NCI-H2171 treated with DMSO at 0.1 percent for 48 hours (cell line): ENCODE measurements around the gene ATXN1.

Source experiments
- DNase-seq: peaks from one replicate; lab custom pipeline; 2025; lab: John Stamatoyannopoulos, UW

Gene ATXN1

DNA sequence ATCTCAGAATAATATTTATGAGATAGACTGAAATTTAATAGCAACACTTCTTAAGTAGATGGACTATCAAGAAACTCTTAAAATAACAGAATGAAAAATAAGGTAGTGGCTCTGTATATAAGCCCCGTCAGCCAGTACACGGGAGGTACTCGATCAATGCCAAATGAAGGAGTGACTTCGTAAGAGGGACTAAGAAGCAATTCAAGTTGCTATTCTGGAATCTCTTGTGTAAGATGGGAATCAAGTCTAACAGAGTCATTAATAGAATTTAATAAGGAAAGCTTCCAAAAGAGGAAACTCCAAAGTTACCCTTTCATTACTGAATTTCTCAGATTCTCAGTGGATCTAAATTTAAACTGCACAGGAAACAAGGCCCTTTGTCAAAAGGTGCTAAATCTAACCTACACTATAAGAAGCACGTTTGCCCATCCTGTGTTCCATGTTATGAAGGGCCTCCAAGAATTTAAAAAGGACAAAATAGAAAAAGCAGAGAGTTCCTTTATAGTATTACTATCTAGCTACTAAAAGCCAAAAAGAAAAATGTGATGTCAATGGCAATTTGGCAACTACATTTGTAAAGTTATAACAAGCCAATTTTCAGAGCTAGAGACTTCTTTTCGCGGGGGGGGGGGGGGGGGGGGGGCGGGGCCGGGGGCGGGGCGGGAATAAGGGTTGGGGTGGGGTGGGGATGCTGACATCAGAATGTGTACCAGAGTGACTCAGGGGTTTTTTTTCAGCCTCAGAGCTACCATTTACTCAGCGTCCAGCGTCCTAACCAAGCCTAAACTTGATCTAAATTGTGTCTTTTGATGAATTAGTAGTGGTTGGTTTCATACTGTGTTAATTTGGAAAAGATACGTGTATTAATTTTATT lies 322.3 kb downstream of the ATXN1 start:
- no peak for DNase-seq

DNA sequence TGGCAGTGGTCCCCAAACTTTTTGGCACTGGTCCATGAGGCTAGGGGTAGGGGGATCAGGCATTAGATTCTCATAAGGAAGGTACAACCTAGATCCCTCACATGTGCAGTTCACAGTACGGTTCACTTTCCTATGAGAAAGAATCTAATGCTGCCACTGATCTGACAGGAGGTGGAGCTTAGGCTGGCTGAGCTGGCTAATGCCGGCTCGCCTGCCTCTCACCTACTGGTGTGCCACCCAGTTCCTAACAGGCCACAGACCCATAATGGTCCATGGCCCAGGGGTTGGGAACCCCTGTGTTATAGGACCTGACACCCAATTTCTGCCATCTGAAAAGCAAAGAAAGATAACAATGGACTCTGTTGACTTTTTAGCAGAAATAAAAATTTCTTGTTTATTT lies 323.3 kb downstream of the ATXN1 start:
- DNase-seq: no peak

DNA sequence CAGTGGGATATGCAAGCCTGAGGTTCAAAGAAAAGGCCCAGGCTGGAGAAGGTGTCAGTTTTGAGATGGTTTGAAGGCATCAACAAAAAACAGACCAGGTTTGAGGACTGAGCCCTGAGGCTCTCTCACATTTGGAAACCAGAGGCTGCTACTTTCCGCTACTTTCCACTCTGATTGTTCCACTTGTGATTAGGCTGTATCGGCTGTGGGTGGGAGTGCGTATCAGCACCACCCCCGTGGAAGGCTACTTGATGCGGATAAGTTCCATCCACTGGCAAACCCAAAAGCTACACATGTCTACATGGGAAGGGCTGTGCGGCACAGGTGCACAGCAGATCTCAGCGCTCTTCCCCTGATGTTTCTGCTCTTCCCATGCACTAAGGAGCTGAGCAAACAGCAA lies 324.2 kb downstream of the ATXN1 start:
- no peak for DNase-seq

DNA sequence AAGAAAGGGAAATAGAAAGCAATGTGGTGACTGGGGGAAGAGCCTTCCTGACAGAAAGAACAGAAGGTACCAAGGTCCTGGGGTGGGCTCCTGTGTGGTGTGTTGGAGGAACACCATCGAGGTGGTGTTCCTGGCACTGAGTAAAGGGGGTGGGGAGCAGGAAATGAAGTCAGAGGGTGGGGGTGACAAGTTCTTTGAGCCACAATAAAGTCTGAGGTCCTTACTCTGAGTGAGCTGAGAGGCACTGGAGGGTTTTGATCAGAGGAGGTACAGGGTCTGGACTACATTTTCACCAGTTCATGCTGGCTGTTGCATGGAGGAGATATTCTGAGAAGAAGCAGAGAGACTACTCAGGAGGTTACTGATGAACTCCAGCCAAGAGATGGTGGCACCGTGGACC lies 324.7 kb downstream of the ATXN1 start:
- no peak for DNase-seq

DNA sequence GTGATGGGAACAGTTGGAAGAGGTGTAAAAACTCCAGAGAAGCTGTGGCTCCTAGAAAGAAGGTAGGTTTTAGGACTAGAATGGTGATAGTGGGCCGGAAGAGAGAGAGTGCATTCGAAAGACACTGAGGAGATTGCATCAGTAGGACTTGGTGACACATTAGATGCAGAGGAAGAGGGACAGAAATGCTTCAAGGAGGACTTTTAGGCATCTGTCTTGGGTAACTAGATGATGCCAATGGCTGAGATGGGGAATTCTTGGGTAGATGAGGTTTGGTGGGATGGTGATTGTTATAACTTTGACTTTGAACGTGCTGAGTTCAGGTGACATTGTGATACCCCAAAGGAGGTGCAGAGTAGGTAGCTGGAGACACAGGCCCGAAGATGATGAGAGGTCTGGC lies 326.4 kb downstream of the ATXN1 start:
- DNase-seq: no peak

DNA sequence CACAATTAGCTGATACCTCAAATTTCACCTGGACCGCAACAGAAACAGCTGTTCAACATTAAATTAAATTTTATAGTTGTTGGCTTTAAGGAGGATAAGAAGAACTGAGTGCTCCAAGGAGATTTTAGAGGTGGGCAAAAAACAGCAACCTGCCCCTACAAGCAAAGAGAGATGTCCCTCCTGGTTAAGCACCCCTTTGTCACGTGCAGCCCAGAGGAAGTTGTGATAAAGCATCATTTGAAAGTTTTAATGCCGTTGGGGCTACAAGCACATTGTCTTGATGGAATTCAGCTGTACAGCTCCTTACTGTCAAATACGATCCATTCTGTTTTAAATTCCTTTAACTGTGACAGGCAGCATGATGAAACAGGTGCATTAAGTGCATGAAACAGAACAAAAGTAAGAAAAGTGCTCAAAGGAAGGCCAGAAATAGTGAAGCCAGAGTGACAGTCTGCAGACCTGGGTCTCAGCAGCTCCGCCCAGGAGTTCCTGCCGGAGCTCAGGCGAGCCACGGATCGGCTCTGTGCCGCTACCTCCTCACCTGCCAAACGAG lies 327.8 kb downstream of the ATXN1 start:
- DNase-seq: no peak

DNA sequence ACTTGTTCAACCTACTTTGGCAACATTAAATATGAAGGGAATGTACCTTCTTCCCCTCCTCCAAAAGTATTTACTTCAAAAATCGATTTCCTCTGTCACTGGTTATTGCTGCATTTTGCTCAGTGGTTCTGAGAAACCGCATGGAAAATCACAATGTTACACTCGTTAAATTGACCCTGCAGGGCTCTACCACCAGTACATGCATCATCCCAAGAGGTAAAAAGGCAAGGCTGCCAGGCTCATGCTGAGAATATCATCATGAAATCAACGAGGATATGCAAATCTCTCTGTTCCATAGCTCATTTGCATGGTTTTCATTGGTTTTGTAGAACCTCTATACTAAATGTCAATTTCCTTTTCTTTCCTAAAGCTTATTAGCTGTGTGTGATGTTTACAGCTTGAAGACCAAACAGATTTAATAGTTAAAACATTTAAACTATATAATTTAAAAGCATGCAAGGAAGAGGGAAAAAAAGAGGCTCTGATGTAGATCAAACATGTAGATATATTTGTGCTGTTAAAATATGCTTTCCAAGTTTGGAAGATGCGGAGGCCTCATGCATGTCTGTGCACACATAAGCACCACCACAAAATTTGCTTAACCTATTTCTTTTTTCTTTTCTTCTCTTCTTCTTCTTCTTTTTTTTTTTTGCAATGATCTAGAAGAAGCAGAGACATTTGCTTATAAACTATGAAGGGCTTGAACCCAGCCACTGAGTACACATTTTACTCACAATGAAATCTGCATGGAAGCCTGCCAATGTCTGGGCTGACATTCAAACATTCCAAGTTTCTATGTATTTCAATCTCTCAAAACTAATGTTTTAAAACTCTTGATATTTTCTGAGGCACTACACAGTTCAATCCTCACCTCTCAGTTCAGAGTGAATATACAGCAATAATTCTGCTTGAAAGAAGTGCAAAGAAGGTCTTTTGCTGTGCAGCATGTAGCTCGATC lies 328.9 kb downstream of the ATXN1 start:
- no peak for DNase-seq

DNA sequence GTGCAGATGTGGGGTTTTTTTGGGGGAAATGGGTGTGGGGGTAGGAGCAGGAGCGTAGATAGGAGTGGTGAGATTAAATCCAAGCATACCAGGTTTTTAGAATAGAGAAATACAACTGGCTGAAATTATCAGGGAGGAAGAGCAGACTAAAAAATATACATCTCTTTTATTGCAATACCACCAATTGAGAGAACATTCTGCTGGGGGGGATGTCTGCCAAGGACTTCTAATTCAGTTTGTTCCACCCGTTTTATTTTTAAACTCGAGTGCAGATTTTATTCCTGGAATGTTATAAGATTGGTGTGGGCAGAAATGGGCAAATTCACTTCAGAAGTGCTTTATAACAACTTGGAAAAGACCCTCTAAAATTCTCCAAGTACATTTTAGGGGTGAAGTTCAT lies 330.2 kb downstream of the ATXN1 start:
- no peak for DNase-seq

DNA sequence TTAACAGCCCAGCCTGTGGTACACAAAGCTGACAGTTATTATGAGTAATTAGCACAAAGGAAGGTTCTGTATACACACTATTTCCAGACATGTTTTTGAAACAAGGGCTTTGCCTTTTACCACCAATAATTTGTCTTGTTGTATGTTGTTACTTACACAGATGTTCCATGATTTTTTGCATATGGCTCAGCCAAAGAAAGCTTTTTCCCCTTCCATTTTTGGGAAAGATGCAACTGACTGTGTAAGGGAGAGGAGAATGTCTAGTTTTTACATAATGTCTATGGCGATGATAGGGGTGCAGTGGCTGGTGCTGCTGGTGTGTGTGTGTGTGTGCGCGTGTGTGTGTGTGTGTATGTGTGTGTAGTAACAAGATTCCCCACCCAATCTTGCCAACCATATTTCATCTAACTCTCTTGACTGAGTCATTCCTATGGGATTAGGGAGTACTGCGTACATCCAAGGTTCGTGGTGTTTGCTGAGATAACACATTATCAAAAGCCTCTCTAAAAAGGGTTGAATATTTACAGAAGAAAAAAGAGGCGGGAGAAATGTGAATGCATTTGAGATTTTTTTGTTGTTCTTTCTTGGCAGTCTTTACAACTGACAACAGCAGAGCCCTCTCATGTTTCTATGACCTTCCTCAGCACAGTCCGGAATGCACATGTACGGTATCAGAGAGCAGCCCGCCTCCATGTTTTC lies 330.7 kb downstream of the ATXN1 start:
- no peak for DNase-seq

DNA sequence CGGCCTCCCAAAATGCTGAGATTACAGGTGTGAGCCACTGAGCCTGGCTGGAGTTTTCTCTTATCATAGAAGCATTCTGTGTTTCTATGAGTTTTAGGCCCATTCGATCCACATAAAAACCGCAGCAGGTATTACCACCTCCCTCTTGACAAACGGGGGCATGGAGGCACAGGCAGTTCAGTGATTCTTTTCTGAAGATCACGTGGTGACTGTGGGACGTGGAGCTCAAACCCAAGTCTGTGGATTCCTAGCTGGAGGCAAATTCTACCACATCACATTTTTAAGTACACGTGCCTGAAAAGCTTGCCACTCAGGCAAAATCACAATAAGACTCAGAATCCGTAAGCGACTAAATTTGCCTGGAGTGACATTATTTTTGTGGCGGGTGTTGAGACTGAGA lies 331.6 kb downstream of the ATXN1 start:
- no peak for DNase-seq

DNA sequence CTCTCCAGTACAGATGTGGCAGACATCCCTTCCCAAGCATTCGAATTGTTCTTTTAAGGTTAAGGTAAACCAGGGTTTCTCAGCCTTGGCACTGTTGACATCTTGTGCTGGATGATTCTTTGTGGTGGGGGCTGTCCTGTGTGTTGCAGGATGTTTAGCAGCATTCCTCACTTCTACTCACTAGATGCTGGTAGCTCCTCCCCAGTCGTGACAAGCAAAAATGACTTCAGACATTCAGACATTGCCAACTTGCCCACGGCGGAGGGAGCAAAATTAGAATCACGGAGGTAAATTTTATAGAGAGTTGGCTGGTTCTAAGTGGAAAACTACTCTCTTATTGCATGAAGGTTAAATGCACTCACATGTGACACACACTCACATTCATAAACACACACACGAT lies 334.1 kb downstream of the ATXN1 start:
- DNase-seq: no peak

DNA sequence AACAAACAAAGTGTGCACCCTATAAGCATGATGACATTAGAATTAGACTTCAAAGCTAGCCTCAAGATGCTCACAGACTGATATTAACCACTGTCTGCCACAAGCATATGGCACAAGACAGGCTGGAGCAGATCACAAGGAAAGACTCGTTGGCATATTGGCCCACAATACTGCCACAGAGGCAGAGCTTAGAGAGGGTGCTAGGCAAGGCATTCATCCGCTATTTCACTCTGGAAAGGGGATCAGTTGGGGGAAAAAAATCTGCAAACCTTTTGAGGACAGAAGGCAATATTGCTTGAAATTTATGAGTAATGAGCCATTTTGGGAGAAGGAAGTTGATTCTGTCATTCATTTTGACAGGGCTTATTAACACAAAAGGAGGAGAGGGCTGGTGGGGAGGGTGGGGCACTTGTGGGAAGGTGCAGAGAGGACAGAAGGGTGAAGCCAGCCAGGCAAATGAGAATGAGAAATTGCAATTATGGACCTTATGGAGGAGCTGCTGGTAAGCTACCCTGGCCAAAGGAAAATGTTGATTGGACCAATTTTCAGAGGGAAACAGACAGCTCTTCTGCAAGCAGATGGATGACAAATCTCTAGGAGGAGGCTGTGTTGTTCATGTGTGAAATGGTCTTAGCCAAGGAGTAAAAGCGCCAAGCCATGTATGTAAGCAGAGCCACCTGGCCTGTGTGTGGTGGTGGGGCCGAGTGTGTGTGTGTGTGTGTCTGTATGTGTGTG lies 335.2 kb downstream of the ATXN1 start:
- no peak for DNase-seq

DNA sequence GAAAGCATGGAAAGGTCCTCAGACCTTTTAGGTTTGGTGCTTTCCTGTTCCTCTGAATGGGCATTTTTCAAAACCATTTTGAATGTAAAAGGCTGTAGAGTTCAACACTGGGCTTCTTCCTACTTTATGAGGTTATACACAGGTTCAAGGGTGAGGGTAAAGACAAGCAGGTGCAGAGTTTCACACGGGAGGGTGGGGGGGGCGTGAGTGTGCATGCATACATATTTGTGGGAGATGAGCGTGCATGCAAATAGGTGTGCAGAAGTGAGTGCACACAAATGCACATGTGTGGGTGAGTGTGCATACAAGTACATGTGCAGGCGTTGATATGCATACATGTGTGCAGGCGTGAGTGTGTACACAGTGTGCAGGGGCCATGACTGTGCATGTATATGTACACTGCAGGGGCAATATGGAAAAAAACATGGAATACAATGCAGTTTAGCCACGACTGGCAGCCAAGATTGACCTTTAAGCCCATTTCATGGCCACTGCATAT lies 339.7 kb downstream of the ATXN1 start:
- DNase-seq: no peak

DNA sequence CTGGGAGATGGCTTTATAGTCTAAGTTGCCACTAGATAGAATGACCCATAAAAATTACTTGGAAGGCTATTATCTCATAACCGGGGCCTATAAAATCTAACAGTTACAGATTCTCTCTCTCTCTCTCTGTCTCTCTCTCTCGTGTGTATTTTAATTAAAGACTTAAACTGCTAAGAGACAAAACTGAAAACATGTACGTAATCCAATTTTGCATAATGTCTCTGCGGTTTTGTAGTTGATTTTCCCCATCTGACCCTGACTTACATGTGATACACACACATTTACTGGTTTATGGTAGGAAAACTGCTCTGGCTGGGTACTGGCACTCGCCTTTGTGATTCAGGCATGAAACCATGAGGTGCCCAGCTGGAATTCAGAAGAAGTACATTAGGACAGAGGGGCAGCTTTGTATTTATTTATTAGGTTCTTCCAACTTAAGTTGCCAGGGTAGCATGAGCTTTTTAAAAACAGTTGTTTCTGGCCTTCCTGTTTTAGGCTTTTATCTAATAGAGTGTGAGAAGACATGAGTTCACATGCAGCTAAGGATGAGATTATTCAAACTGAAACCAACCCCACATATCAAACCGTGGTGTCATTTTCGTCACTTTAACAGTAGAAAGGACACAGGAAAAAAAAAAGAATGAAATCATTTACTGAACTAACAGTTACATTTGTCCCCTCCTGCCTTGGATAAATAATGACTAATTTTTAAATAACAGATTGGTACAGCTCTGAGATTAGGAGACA lies 340.4 kb downstream of the ATXN1 start:
- DNase-seq: no peak

DNA sequence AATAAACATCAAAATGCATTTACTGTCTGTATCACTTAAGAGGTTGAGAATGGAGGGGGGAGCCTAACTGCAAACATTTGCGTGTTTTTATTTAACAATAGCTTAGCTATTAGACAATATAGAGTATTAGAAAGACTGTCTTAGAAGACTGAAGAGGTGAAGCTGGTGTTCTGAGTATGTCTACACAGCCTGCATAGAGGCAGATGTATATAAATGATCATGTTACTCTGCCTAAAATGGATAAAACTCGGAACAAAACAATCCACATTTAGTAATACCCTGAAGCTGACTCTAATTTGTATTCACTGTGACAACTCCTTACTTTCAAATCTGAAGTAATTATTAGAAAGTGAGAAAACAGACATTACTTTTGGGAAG lies 340.9 kb downstream of the ATXN1 start:
- DNase-seq: no peak

DNA sequence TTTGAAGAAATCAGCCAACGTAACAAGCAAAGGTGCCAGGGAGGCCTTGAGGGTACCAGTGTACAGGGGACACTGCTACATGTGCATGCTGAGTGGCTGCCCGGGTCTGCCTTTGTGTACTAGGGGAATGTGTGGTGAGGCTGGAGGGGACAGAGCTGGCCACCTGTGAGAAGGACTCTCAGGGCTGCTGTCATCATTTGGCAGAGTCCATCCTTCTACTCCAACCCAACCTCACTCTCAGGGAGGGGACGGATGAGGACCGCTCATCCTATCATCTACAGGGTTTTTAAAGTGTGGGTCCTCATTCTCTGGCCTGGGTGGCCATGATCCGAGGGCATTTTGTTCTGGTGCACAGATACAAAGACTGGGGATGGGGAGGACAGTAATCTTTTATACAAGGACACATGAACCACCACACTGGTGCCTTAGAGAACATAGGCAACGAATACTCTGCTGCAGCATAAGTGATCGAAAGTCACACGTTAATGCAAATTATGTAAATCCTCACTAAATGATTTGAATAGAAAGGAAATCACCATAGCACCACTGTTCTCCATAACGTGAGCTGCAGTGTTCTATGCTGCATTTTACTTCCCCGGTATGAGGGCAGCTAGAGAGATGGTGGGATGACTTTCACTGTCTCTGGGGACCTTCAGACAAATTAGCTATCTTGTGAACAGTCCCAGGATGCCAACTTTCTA lies 341.5 kb downstream of the ATXN1 start:
- no peak for DNase-seq

DNA sequence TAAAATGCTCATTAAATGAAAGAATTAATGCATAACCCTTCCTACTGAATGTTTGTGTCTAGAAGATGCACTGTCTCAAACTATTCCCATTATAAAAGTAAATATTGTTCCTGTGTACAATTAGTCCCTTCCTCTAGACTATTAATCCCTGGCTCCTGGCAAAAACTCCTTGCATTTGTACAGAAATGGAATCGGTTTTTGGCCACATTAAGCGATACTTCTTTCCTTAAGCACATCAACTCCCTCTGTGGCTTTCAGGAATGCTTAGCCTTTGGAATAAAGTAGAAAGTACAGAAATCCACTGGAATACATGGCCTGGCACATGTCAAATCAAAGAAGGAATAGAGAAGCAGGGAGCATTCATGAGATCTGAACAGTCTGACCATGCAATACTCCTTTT lies 343.1 kb downstream of the ATXN1 start:
- no peak for DNase-seq

DNA sequence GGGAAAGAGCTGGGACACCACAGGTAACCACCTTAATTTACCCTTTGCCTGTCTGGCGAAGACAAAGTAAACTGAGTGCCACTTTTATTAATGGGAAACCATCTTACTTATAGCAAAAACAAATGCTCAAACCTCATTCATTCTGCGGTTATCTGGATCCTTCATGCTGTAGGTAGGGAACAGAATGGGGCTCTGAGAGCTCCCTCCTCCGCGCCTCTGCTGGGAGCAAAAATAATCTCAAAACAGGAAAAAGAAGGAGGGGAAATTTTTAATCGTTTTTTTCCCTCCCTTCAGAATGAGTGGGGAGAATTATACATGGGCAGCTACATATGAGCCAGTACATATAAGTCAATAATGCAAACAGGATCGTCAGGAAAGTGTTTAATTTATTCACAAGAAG lies 345.6 kb downstream of the ATXN1 start:
- no peak for DNase-seq

DNA sequence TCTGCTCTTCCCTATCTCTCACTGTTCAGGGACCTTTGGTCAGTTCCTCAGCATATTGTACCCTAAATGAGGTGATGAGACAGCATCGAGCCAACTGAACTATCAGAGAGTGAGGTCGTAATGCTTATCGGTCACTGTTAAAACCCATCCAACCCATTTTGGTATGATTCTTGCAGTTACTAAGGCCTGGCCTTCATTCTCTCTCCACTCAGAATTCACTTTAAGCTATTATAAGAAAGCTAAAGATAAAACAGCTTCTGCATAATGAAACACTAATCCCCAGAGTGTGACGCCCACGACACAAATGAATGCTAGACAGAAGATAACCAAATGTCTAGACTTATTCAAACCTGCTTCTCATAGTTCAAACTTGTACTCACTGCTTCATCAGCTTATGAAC lies 347.1 kb downstream of the ATXN1 start:
- DNase-seq: no peak

DNA sequence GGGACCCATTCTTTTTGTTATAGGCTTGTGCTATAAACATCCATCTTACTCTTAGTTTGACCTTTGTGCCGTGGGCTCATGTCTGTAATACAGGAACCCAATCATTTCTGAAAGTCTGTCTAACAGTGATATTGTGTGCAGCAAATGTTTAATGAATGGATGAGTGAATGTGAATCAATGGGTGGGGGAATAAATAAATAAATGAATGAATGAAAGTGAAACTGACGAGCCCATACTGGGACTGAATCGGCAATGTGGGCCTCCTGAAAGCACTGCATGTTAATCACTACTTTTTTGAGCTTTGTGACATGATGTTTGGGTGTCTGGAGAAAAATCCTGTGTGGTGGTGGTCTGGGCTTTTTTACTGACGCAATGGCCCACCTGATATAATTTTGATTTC lies 347.9 kb downstream of the ATXN1 start:
- DNase-seq: no peak
